ENCODE measurements around the gene PLCZ1.

- TF ChIP-seq, protein P1, sequence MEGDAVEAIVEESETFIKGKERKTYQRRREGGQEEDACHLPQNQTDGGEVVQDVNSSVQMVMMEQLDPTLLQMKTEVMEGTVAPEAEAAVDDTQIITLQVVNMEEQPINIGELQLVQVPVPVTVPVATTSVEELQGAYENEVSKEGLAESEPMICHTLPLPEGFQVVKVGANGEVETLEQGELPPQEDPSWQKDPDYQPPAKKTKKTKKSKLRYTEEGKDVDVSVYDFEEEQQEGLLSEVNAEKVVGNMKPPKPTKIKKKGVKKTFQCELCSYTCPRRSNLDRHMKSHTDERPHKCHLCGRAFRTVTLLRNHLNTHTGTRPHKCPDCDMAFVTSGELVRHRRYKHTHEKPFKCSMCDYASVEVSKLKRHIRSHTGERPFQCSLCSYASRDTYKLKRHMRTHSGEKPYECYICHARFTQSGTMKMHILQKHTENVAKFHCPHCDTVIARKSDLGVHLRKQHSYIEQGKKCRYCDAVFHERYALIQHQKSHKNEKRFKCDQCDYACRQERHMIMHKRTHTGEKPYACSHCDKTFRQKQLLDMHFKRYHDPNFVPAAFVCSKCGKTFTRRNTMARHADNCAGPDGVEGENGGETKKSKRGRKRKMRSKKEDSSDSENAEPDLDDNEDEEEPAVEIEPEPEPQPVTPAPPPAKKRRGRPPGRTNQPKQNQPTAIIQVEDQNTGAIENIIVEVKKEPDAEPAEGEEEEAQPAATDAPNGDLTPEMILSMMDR (IDR thresholded peaks at IDR 0.05) = no peak
- no peak for TF ChIP-seq ZFX (IDR thresholded peaks at IDR 0.05; ENCODE audit: borderline replicate concordance)
Measured at GRCh38 chr12:18652596-18652995, 85.2 kb downstream of the PLCZ1 start.

All from 22Rv1 (cell line).